GM23338 (cell line): ENCODE measurements around the gene GPAT2.
"Not testable (repeated sequence)": the region's sequence is repeated elsewhere in the genome, so short reads cannot be mapped to it uniquely, and the experiment has no call there.

ENCODE experiments used
- CREB1 ChIP-seq: fragments of 250-450 bp; sonication (Bioruptor Pico); IDR thresholded peaks from 2 replicates; pipeline ENCODE4 v1.5.0; 2020; ENCODE audit warnings: low read depth, mild to moderate bottlenecking, moderate library complexity
- CTCF ChIP-seq, 2 experiments: fragments of 200-600 bp in 1 of 2; sonication (generic) in 1 of 2; conservative IDR thresholded peaks; 2 replicates each; pipeline versions ENCODE4 v1.5.1 to v1.6.1; 2016 to 2017; ENCODE audit warnings: antibody characterized with exemption in 2 of 2, low read depth in 2 of 2, mild to moderate bottlenecking in 2 of 2, moderate library complexity in 1 of 2
- ETS1 ChIP-seq: IDR thresholded peaks from 2 replicates; pipeline ENCODE4 v1.6.1; 2016; ENCODE audit warnings: antibody characterized with exemption
- EZH2 ChIP-seq: fragments of 200-600 bp; sonication (generic); IDR thresholded peaks from one replicate; pipeline ENCODE4 v1.8.0; 2017; ENCODE audit warnings: antibody characterized with exemption, mild to moderate bottlenecking, low read depth; ENCODE audit not compliant: unreplicated experiment
- EZH2phosphoT487 ChIP-seq: fragments of 200-600 bp; sonication (generic); IDR thresholded peaks from one replicate; pipeline ENCODE4 v1.8.1; 2018; ENCODE audit warnings: antibody characterized with exemption; ENCODE audit not compliant: unreplicated experiment
- POLR2AphosphoS5 ChIP-seq: IDR thresholded peaks from 2 replicates; pipeline ENCODE4 v1.6.1; 2016; ENCODE audit warnings: antibody characterized with exemption, low read depth
- STAT1 ChIP-seq: IDR thresholded peaks from one replicate; pipeline ENCODE4 v1.6.1; 2016; ENCODE audit warnings: antibody characterized with exemption; ENCODE audit not compliant: unreplicated experiment
- ZNF331 ChIP-seq: fragments of 250-450 bp; sonication (Bioruptor Pico); IDR thresholded peaks from 2 replicates; pipeline ENCODE4 v1.5.0; 2020; ENCODE audit warnings: low read depth, mild to moderate bottlenecking, moderate library complexity

- not testable (repeated sequence) for TF ChIP-seq CTCF (conservative IDR thresholded peaks at IDR 0.05; ENCODE audit: low read depth in 2 of 2); CREB1 (CRISPR knock-in tag); EZH2; EZH2phosphoT487; POLR2AphosphoS5; ZNF331 (CRISPR knock-in tag); ETS1; STAT1
These were observed 19.8 kb upstream of the GPAT2 start for GRCh38 chr2:96054537-96054936.
